HCT116 (cell line): ENCODE data around the gene FOXC2. TPM values are rescaled to one million over a fixed set of nuclear protein-coding genes. Genes with fewer than 3 reads are reported as not detected.

Source experiments
- ATAC-seq: fragments of 200-7000 bp; cut with Tn5 transposase; 2 replicates; pipeline ENCODE4 v1.9.1; 2020; ENCODE audit warnings: mild to moderate bottlenecking, moderate library complexity
- BruUV-seq: library from RNA; stranded (reverse); fragments of 400-500 nt; replicated peaks from 2 replicates; lab custom pipeline; 2021; lab: Mats Ljungman, UMichigan
- CTCF ChIA-PET: fragments of 300-600 bp; sonication (Branson Sonifier 250); formaldehyde crosslinking; loops from one replicate; lab custom pipeline; 2021; ENCODE audit warnings: antibody characterized with exemption; lab: Charles Lee
- POLR2A ChIA-PET: fragments of 300-600, 350-600 bp; sonication (Branson Sonifier 250); formaldehyde crosslinking; loops from one replicate; lab custom pipeline; 2021; ENCODE audit warnings: antibody characterized with exemption; lab: Charles Lee
- RAD21 ChIA-PET, 2 experiments: fragments of 300-600 bp; sonication (Branson Sonifier 250); formaldehyde crosslinking; loops; one replicate each; lab custom pipeline; 2023; ENCODE audit warnings: low total read pairs in 2 of 2; ENCODE audit not compliant: uncharacterized antibody in 2 of 2, unreplicated experiment in 2 of 2, low non-redundant PET in 1 of 2; lab: Charles Lee
- DNase-seq: peaks from one replicate; pipeline ENCODE4 v3.0.0-alpha.2; 2010; ENCODE audit warnings: low read depth, low spot score
- H2AFZ ChIP-seq: fragments of 200-600 bp; shearing (Covaris generic), sonication (generic); 2 replicates; pipeline ENCODE4 v1.6.1; 2017; ENCODE audit warnings: low read depth, mixed run types, mixed read lengths, antibody characterized with exemption, low read length; ENCODE audit not compliant: poor library complexity, severe bottlenecking
- H3K27ac ChIP-seq: 2 replicates; pipeline ENCODE4 v1.5.1; 2012; ENCODE audit warnings: low read depth, low read length
- H3K27me3 ChIP-seq: fragments of 200-600 bp; sonication (generic); 2 replicates; pipeline ENCODE4 v1.6.1; 2016; ENCODE audit warnings: mixed run types, low read length, mixed read lengths; ENCODE audit not compliant: insufficient read depth
- H3K36me3 ChIP-seq, 2 experiments: fragments of 200-500 bp in 1 of 2; fragments of 200-600 bp in 1 of 2; sonication (Bioruptor generic) in 1 of 2; sonication (generic) in 1 of 2; 2 replicates each; pipeline versions ENCODE4 v1.5.1 to v1.6.1; 2014 to 2016; ENCODE audit warnings: low read length in 2 of 2, inconsistent platforms in 1 of 2, mixed read lengths in 1 of 2, mixed run types in 1 of 2; ENCODE audit not compliant: insufficient read depth in 2 of 2, control insufficient read depth in 1 of 2
- H3K4me1 ChIP-seq, 2 experiments: fragments of 200-600 bp in 1 of 2; sonication (generic) in 1 of 2; 2 replicates each; pipeline versions ENCODE4 v1.5.1 to v1.6.1; 2012 to 2017; ENCODE audit warnings: low read length in 2 of 2, inconsistent platforms in 1 of 2, mild to moderate bottlenecking in 1 of 2, mixed read lengths in 1 of 2, mixed run types in 1 of 2, moderate library complexity in 1 of 2; ENCODE audit not compliant: insufficient read depth in 2 of 2, control insufficient read depth in 1 of 2
- H3K4me2 ChIP-seq: fragments of 200-600 bp; sonication (generic); 2 replicates; pipeline ENCODE4 v1.6.1; 2017; ENCODE audit warnings: mixed run types, low read length, mixed read lengths
- H3K4me3 ChIP-seq, 2 experiments: fragments of 200-600 bp in 1 of 2; sonication (generic) in 1 of 2; replicated peaks in 1 of 2; 2 replicates each; pipeline ENCODE4 v1.5.1; 2011 to 2016; ENCODE audit warnings: low read length in 2 of 2, control low read depth in 1 of 2, low read depth in 1 of 2, mild to moderate bottlenecking in 1 of 2, mixed read lengths in 1 of 2, mixed run types in 1 of 2
- H3K79me2 ChIP-seq: fragments of 200-600 bp; sonication (generic); 2 replicates; pipeline ENCODE4 v1.6.1; 2017; ENCODE audit warnings: mild to moderate bottlenecking, mixed run types, low read length, moderate library complexity, mixed read lengths; ENCODE audit not compliant: insufficient read depth
- H3K9ac ChIP-seq: fragments of 200-600 bp; sonication (generic); 2 replicates; pipeline ENCODE4 v1.6.1; 2016; ENCODE audit warnings: low read length, mixed read lengths
- H3K9me2 ChIP-seq: fragments of 200-600 bp; sonication (generic), shearing (Covaris generic); 2 replicates; pipeline ENCODE4 v1.6.1; 2017; ENCODE audit warnings: mixed run types, mild to moderate bottlenecking, moderate library complexity; ENCODE audit not compliant: insufficient read depth
- H3K9me3 ChIP-seq, 2 experiments: fragments of 200-500 bp in 1 of 2; fragments of 200-600 bp in 1 of 2; sonication (Bioruptor generic) in 1 of 2; sonication (generic) in 1 of 2; 2 replicates each; pipeline ENCODE4 v1.6.1; 2014 to 2017; ENCODE audit warnings: low read length in 2 of 2, mixed read lengths in 2 of 2, inconsistent platforms in 1 of 2, low read depth in 1 of 2, mild to moderate bottlenecking in 1 of 2, mixed run types in 1 of 2, moderate library complexity in 1 of 2; ENCODE audit not compliant: control insufficient read depth in 1 of 2, insufficient read depth in 1 of 2
- H4K20me1 ChIP-seq: fragments of 200-600 bp; sonication (generic), shearing (Covaris generic); 2 replicates; pipeline ENCODE4 v1.6.1; 2017; ENCODE audit warnings: mixed run types, mild to moderate bottlenecking, moderate library complexity; ENCODE audit not compliant: insufficient read depth
- CEBPB ChIP-seq: IDR thresholded peaks from 2 replicates; pipeline ENCODE4 v1.6.1; 2012; ENCODE audit warnings: low read depth
- ELF1 ChIP-seq: IDR thresholded peaks from 2 replicates; pipeline ENCODE4 v1.6.1; 2012; ENCODE audit warnings: low read depth, borderline replicate concordance
- MAX ChIP-seq: IDR thresholded peaks from 2 replicates; pipeline ENCODE4 v1.6.1; 2012
- POLR2A ChIP-seq: IDR thresholded peaks from 2 replicates; pipeline ENCODE4 v1.7.0; 2011; ENCODE audit warnings: borderline replicate concordance; ENCODE audit not compliant: insufficient read depth, insufficient read length; ENCODE audit errors: extremely low read depth
- SRF ChIP-seq: IDR thresholded peaks from 2 replicates; pipeline ENCODE4 v1.6.1; 2012; ENCODE audit warnings: low read depth
- YY1 ChIP-seq: IDR thresholded peaks from 2 replicates; pipeline ENCODE4 v1.6.1; 2011; ENCODE audit warnings: low read length, low read depth, moderate library complexity, mild to moderate bottlenecking; ENCODE audit not compliant: insufficient replicate concordance; ENCODE audit errors: extremely low read depth
- ZFX ChIP-seq: fragments of 450-650 bp; IDR thresholded peaks from 2 replicates; pipeline ENCODE4 v1.6.1; 2017
- intact Hi-C: fragments of 100-400 bp; cut with micrococcal nuclease; formaldehyde crosslinking; loops from 2 replicates; pipeline ENCODE4 v1.10.0; 2022
- total RNA-seq: library from RNA; stranded (reverse); gene quantifications from one replicate; pipeline ENCODE4 v1.2.1, GENCODE V29; 2021; ENCODE audit not compliant: unreplicated experiment

The FOXC2 gene
- total RNA-seq, 1 experiment from 2014 or later, result 0.22 TPM

- no peaks in the 10 kb centered on the region for H3K9me2 ChIP-seq
- no peaks in the 10 kb centered on the region for H3K9me3 ChIP-seq
- no peak overlapping the region for H3K4me2 ChIP-seq
- H3K4me1 ChIP-seq, result peaks cover 4 to 15% of the 10 kb centered on the region in 2 experiments; a peak in 3 of 4 replicates
- H3K27me3 ChIP-seq, result peaks cover 4% of the 10 kb centered on the region; the same call in 1 of the 2 replicates
- no peak overlapping the region for H2AFZ ChIP-seq
- no peak overlapping the region for H3K9ac ChIP-seq
- H3K79me2 ChIP-seq, result peaks cover 19% of the 10 kb centered on the region
- ATAC-seq (no peak), DNase-seq (no peak)
- TF ChIP-seq POLR2A, result no peak
- POLR2A ChIA-PET, result no interaction called here
- CTCF ChIA-PET, result interaction anchor here (1.6 to 2.0 kb wide), 3 partner anchors 317 to 646 kb away, joined by 4 to 5 read pairs (median 4); no protein-coding TSS in a partner anchor
- RAD21 ChIA-PET, result no interaction called here
- H4K20me1 ChIP-seq, result no peaks in the 10 kb centered on the region; the same call in 1 of the 2 replicates
- BruUV-seq, result no TSS peak
- H3K4me3 ChIP-seq, result no peak overlapping the region
- no peak overlapping the region for H3K27ac ChIP-seq
- H3K36me3 ChIP-seq, result peaks cover 0 to 7% of the 10 kb centered on the region in 2 experiments; a peak in 1 of 4 replicates
- intact Hi-C loops, result no loop called here
Observed at GRCh38 chr16:86557587-86557986, 9.0 kb upstream of the FOXC2 start.

GRCh38 chr16:86558355-86559193 is 8.1 kb upstream of the FOXC2 start:
- Histone ChIP-seq H3K79me2 (peaks cover 12% of the 10 kb centered on the region), H3K9me3 (no peaks in the 10 kb centered on the region), H3K4me2 (no peak overlapping the region), H3K4me1 (peaks cover 9 to 22% of the 10 kb centered on the region in 2 experiments), H3K9ac (no peak overlapping the region), H4K20me1 (no peaks in the 10 kb centered on the region), H3K36me3 (no peaks in the 10 kb centered on the region; a peak in 1 of 4 replicates), H3K27ac (no peak overlapping the region), H3K4me3 (no peak overlapping the region), H3K27me3 (peaks cover 4% of the 10 kb centered on the region; the same call in 1 of the 2 replicates), H2AFZ (no peak overlapping the region), H3K9me2 (no peaks in the 10 kb centered on the region)
- ChIA-PET CTCF (interaction anchor here (1.6 to 2.0 kb wide), 3 partner anchors 316 to 645 kb away, joined by 4 to 5 read pairs (median 4); no protein-coding TSS in a partner anchor), POLR2A (no interaction called here), RAD21 (no interaction called here)
- DNase-seq, result no peak
- BruUV-seq, result no TSS peak
- no peak for ATAC-seq
- intact Hi-C loops, result no loop called here
- no peak for TF ChIP-seq ELF1
- no peak for TF ChIP-seq ZFX
- TF ChIP-seq MAX, result no peak
- no peak for TF ChIP-seq YY1
- no peak for TF ChIP-seq SRF
- TF ChIP-seq CEBPB, result no peak
